ENCODE measurements around the gene IFIT1B. TPM values are rescaled to one million over a fixed set of nuclear protein-coding genes. Genes with fewer than 3 reads are reported as not detected.

The IFIT1B gene
- total RNA-seq, 4 donors from 2014 or later, result not detected

DNA sequence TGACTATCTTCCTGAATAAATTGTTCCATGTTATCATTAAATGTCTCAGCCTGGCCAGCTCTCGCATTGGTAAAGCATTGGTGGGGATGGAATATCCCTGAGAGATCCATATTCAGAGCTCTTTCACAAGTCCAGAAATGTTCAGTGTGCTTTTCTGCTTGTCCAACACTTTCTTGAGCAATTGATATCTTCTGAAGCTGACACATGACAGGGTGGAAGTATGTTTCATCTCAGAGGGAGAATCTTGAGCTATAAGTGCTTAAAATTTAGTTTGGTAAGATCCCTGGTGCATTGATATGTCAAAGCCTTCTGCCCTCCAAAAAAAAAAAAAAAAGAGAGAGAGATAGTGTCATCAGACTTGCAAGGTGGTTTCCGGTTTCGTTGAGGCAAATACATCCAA is 42.6 kb upstream of the IFIT1B start:
- intact Hi-C loops (cut with DNase I; ENCODE audit: low total_unique reads), result no loop called here
- TF ChIP-seq POLR2A (IDR thresholded peaks at IDR 0.05), result no peak
- TF ChIP-seq, protein P1, sequence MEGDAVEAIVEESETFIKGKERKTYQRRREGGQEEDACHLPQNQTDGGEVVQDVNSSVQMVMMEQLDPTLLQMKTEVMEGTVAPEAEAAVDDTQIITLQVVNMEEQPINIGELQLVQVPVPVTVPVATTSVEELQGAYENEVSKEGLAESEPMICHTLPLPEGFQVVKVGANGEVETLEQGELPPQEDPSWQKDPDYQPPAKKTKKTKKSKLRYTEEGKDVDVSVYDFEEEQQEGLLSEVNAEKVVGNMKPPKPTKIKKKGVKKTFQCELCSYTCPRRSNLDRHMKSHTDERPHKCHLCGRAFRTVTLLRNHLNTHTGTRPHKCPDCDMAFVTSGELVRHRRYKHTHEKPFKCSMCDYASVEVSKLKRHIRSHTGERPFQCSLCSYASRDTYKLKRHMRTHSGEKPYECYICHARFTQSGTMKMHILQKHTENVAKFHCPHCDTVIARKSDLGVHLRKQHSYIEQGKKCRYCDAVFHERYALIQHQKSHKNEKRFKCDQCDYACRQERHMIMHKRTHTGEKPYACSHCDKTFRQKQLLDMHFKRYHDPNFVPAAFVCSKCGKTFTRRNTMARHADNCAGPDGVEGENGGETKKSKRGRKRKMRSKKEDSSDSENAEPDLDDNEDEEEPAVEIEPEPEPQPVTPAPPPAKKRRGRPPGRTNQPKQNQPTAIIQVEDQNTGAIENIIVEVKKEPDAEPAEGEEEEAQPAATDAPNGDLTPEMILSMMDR (IDR thresholded peaks at IDR 0.05), result no peak
- no peak overlapping the region for H3K4me3 ChIP-seq (ENCODE audit: low read depth, poor library complexity, severe bottlenecking)
- DNase-seq (ENCODE audit: low spot score in 2 of 2), result no peak
- WGBS, 2 donors, result 84 to 96% methylated on average over 3 of the region's 3 CpGs

DNA sequence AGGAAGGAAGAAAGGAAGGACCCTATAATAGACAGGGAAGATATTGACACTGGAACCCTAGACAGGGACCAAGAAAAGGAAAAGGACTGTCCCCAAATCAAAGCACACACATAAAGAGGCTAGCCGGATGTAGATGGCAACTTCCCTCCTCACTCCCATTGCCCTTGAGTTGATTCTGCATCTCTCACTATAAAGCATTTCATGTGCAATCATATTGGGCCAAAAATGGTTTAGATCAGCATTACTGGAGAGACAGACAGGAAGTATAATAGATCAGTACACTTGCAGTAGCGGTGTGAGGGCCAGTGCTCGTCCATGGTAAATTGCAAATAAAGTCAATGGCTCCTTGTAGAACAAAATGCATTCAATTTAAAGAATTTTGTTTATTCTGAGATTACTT is 41.6 kb upstream of the IFIT1B start:
- TF ChIP-seq, protein P1 (IDR thresholded peaks at IDR 0.05), result no peak
- TF ChIP-seq POLR2A (IDR thresholded peaks at IDR 0.05), result no peak
- 81 to 85% methylated on average over 3 of the region's 3 CpGs for WGBS, 2 donors
- intact Hi-C loops (cut with DNase I; ENCODE audit: low total_unique reads), result no loop called here
- no peak overlapping the region for H3K4me3 ChIP-seq (ENCODE audit: low read depth, poor library complexity, severe bottlenecking)
- no peak for DNase-seq (ENCODE audit: low spot score in 2 of 2)

DNA sequence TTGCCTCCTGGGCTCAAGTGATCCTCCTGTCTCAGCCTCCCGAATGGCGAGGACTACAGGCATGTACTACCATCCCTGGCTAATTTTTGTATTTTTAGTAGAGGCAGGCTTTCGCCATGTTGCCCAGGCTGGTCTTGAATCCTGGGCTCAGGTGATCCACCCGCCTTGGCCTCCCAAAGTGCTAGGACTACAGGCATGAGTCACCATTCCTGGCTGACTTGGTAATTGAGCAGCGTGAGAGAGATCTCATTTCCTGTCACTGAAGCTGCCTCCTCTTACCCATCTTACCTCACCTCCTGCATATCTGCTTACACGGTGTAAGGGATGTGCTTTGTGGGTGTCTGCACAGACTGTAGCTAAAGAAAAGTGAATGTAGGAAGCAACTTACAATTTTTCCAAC is 40.4 kb upstream of the IFIT1B start:
- no peak for TF ChIP-seq POLR2A (IDR thresholded peaks at IDR 0.05)
- TF ChIP-seq, protein P1 (IDR thresholded peaks at IDR 0.05), result no peak
- no peak for DNase-seq (ENCODE audit: low spot score in 2 of 2)
- 72 to 75% methylated on average over 6 of the region's 6 CpGs for WGBS, 2 donors
- intact Hi-C loops (cut with DNase I; ENCODE audit: low total_unique reads), result no loop called here
- no peak overlapping the region for H3K4me3 ChIP-seq (ENCODE audit: low read depth, poor library complexity, severe bottlenecking)

DNA sequence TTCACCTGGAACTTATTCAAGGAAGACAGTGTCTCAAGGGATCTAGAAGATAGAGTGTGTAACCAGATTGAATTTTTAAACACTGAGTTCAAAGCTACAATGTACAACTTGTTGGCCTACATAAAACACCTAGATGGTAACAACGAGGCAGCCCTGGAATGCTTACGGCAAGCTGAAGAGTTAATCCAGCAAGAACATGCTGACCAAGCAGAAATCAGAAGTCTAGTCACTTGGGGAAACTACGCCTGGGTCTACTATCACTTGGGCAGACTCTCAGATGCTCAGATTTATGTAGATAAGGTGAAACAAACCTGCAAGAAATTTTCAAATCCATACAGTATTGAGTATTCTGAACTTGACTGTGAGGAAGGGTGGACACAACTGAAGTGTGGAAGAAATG is 39.1 kb upstream of the IFIT1B start:
- intact Hi-C loops (cut with DNase I; ENCODE audit: low total_unique reads), result no loop called here
- WGBS, 2 donors, result 95 to 98% methylated on average over 3 of the region's 3 CpGs
- TF ChIP-seq POLR2A (IDR thresholded peaks at IDR 0.05), result no peak
- TF ChIP-seq, protein P1 (IDR thresholded peaks at IDR 0.05), result no peak
- no peak overlapping the region for H3K4me3 ChIP-seq (ENCODE audit: low read depth, poor library complexity, severe bottlenecking)
- DNase-seq (ENCODE audit: low spot score in 2 of 2), result no peak

DNA sequence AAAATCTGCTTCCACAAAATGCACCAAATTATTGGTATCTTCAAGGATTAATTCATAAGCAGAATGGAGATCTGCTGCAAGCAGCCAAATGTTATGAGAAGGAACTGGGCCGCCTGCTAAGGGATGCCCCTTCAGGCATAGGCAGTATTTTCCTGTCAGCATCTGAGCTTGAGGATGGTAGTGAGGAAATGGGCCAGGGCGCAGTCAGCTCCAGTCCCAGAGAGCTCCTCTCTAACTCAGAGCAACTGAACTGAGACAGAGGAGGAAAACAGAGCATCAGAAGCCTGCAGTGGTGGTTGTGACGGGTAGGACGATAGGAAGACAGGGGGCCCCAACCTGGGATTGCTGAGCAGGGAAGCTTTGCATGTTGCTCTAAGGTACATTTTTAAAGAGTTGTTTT is 38.0 kb upstream of the IFIT1B start:
- 74 to 96% methylated on average over 3 to 4 of the region's 4 CpGs for WGBS, 2 donors
- intact Hi-C loops (cut with DNase I; ENCODE audit: low total_unique reads), result no loop called here
- no peak overlapping the region for H3K4me3 ChIP-seq (ENCODE audit: low read depth, poor library complexity, severe bottlenecking)
- TF ChIP-seq, protein P1 (IDR thresholded peaks at IDR 0.05), result no peak
- no peak for TF ChIP-seq POLR2A (IDR thresholded peaks at IDR 0.05)
- no peak for DNase-seq (ENCODE audit: low spot score in 2 of 2)

DNA sequence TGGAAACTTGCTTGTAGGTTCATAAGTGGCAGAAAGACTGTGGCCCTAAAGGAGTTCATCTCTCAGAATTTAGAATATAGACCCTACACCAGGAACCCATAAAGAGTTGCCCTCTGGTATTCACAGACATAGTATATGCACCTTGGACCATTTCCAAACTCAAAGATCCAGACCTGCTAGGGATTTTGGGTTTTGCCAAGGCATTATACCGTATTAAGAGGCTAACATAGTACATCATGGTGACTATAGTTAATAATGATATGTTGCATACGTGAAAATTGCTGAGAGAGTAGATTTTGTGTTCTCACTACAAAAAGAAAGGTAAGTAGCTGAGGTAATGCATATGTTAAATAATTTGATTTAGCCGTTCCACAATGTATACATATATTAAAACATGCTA is 36.2 kb upstream of the IFIT1B start:
- TF ChIP-seq, protein P1 (IDR thresholded peaks at IDR 0.05), result no peak
- no peak for TF ChIP-seq POLR2A (IDR thresholded peaks at IDR 0.05)
- H3K4me3 ChIP-seq (ENCODE audit: low read depth, poor library complexity, severe bottlenecking), result no peak overlapping the region
- DNase-seq (ENCODE audit: low spot score in 2 of 2), result no peak
- WGBS, 2 donors, result 92 to 93% methylated on average over 3 of the region's 3 CpGs
- intact Hi-C loops (cut with DNase I; ENCODE audit: low total_unique reads), result no loop called here
